ENCODE measurements around the gene PIGU.

The PIGU gene

GRCh38 chr20:34510575-34510974, 166.3 kb downstream of the PIGU start:
- Histone ChIP-seq H3K27me3 (ENCODE audit: control insufficient read depth, insufficient read depth, low read length) (no peaks in the 10 kb centered on the region), H3K9ac (ENCODE audit: low read length) (no peak overlapping the region), H3K36me3 (ENCODE audit: control insufficient read depth, insufficient read depth, low read length) (peaks cover 8% of the 10 kb centered on the region), H3K4me3 (ENCODE audit: low read length) (no peak overlapping the region), H3K4me1 (ENCODE audit: control insufficient read depth, insufficient read depth, low read length) (peaks cover 2% of the 10 kb centered on the region), H3K27ac (ENCODE audit: low read depth, low read length) (no peak overlapping the region)
